HEK293 (cell line): ENCODE data around the gene PALM.

Source experiments
- FEZF1 ChIP-seq: fragments of 450-650 bp; formaldehyde crosslinking; IDR thresholded peaks from 2 replicates; pipeline ENCODE4 v1.5.1; 2016; ENCODE audit warnings: missing biosample characterization, missing genetic modification characterization
- GLI2 ChIP-seq: fragments of 450-650 bp; formaldehyde crosslinking; IDR thresholded peaks from 2 replicates; pipeline ENCODE4; 2017; ENCODE audit warnings: missing biosample characterization, missing genetic modification characterization, low read depth, borderline replicate concordance
- GLIS2 ChIP-seq: fragments of 450-650 bp; formaldehyde crosslinking; IDR thresholded peaks from 2 replicates; pipeline ENCODE4 v1.5.1; 2016; ENCODE audit warnings: missing biosample characterization, missing genetic modification characterization
- HOXD13 ChIP-seq: sonication (generic); formaldehyde crosslinking; IDR thresholded peaks from 2 replicates; pipeline ENCODE4 v1.8.0; 2022; ENCODE audit warnings: missing genetic modification reagents, borderline replicate concordance
- IKZF3 ChIP-seq: fragments of 450-650 bp; IDR thresholded peaks from 2 replicates; pipeline ENCODE4 v1.5.0; 2018; ENCODE audit warnings: missing biosample characterization, mild to moderate bottlenecking, missing genetic modification characterization, moderate library complexity
- MYNN ChIP-seq: fragments of 450-650 bp; formaldehyde crosslinking; IDR thresholded peaks from 2 replicates; pipeline ENCODE4 v1.5.1; 2016; ENCODE audit warnings: missing biosample characterization, missing genetic modification characterization, borderline replicate concordance
- OSR2 ChIP-seq: fragments of 450-650 bp; formaldehyde crosslinking; IDR thresholded peaks from 2 replicates; pipeline ENCODE4 v1.5.1; 2016; ENCODE audit warnings: missing biosample characterization, missing genetic modification characterization
- RBAK ChIP-seq: fragments of 450-650 bp; formaldehyde crosslinking; IDR thresholded peaks from 2 replicates; pipeline ENCODE4 v1.5.1; 2016; ENCODE audit warnings: missing biosample characterization, missing genetic modification characterization
- SALL2 ChIP-seq: fragments of 450-650 bp; formaldehyde crosslinking; IDR thresholded peaks from 2 replicates; pipeline ENCODE4 v1.5.0; 2017; ENCODE audit warnings: missing biosample characterization, mild to moderate bottlenecking, missing genetic modification characterization, borderline replicate concordance
- SCRT2 ChIP-seq: fragments of 450-650 bp; formaldehyde crosslinking; IDR thresholded peaks from 2 replicates; pipeline ENCODE4 v1.5.1; 2016; ENCODE audit warnings: missing biosample characterization, missing genetic modification characterization
- TRIM28 ChIP-seq: IDR thresholded peaks from 2 replicates; pipeline ENCODE4 v1.6.1; 2011; ENCODE audit warnings: low read length, control low read depth, borderline replicate concordance
- ZBTB1 ChIP-seq: fragments of 450-650 bp; formaldehyde crosslinking; IDR thresholded peaks from 2 replicates; pipeline ENCODE4 v1.5.1; 2016; ENCODE audit warnings: missing biosample characterization, missing genetic modification characterization
- ZFP69B ChIP-seq: fragments of 450-650 bp; formaldehyde crosslinking; IDR thresholded peaks from 2 replicates; pipeline ENCODE4 v1.5.1; 2016; ENCODE audit warnings: missing biosample characterization, missing genetic modification characterization
- ZNF138 ChIP-seq: fragments of 450-650 bp; formaldehyde crosslinking; IDR thresholded peaks from 2 replicates; pipeline ENCODE4 v1.5.1; 2016; ENCODE audit warnings: missing biosample characterization, missing genetic modification characterization, borderline replicate concordance
- ZNF174 ChIP-seq: fragments of 450-650 bp; formaldehyde crosslinking; IDR thresholded peaks from 2 replicates; pipeline ENCODE4 v1.5.0; 2017; ENCODE audit warnings: missing biosample characterization, mild to moderate bottlenecking, missing genetic modification characterization
- ZNF19 ChIP-seq: fragments of 450-650 bp; formaldehyde crosslinking; IDR thresholded peaks from 2 replicates; pipeline ENCODE4; 2016; ENCODE audit warnings: missing biosample characterization, missing genetic modification characterization, low read depth
- ZNF221 ChIP-seq: fragments of 450-650 bp; formaldehyde crosslinking; IDR thresholded peaks from 2 replicates; pipeline ENCODE4 v1.5.1; 2017; ENCODE audit warnings: missing biosample characterization, missing genetic modification characterization, borderline replicate concordance
- ZNF23 ChIP-seq: fragments of 450-650 bp; formaldehyde crosslinking; IDR thresholded peaks from 2 replicates; pipeline ENCODE4 v1.5.1; 2016; ENCODE audit warnings: missing biosample characterization, missing genetic modification characterization, borderline replicate concordance
- ZNF24 ChIP-seq: fragments of 450-650 bp; formaldehyde crosslinking; IDR thresholded peaks from 2 replicates; pipeline ENCODE4 v1.5.1; 2016; ENCODE audit warnings: missing biosample characterization, missing genetic modification characterization
- ZNF335 ChIP-seq: fragments of 450-650 bp; formaldehyde crosslinking; conservative IDR thresholded peaks from 2 replicates; pipeline ENCODE4 v1.5.1; 2016; ENCODE audit warnings: missing biosample characterization, missing genetic modification characterization
- ZNF37A ChIP-seq: fragments of 450-650 bp; IDR thresholded peaks from 2 replicates; pipeline ENCODE4 v1.5.1; 2018; ENCODE audit warnings: missing biosample characterization, missing genetic modification characterization
- ZNF473 ChIP-seq: fragments of 450-650 bp; formaldehyde crosslinking; IDR thresholded peaks from 2 replicates; pipeline ENCODE4 v1.5.1; 2017; ENCODE audit warnings: missing biosample characterization, missing genetic modification characterization
- ZNF48 ChIP-seq: fragments of 450-650 bp; formaldehyde crosslinking; IDR thresholded peaks from 2 replicates; pipeline ENCODE4 v1.5.1; 2016; ENCODE audit warnings: missing biosample characterization, missing genetic modification characterization
- ZNF521 ChIP-seq: fragments of 450-650 bp; formaldehyde crosslinking; IDR thresholded peaks from 2 replicates; pipeline ENCODE4 v1.5.1; 2017; ENCODE audit warnings: missing biosample characterization, mild to moderate bottlenecking, missing genetic modification characterization
- ZNF530 ChIP-seq: fragments of 450-650 bp; formaldehyde crosslinking; IDR thresholded peaks from 2 replicates; pipeline ENCODE4 v1.5.1; 2016; ENCODE audit warnings: low read depth, missing biosample characterization, missing genetic modification characterization
- ZNF571 ChIP-seq: fragments of 450-650 bp; formaldehyde crosslinking; IDR thresholded peaks from 2 replicates; pipeline ENCODE4 v1.5.0; 2017; ENCODE audit warnings: missing biosample characterization, missing genetic modification characterization
- ZNF658 ChIP-seq: fragments of 450-650 bp; formaldehyde crosslinking; IDR thresholded peaks from 2 replicates; pipeline ENCODE4; 2016; ENCODE audit warnings: missing biosample characterization, missing genetic modification characterization
- TF ChIP-seq, protein P1 (sequence below): fragments of 450-650 bp; formaldehyde crosslinking; IDR thresholded peaks from 2 replicates; pipeline ENCODE4 v1.5.1; 2016; ENCODE audit warnings: missing biosample characterization, missing genetic modification characterization
- TF ChIP-seq, protein P2 (sequence below): fragments of 450-650 bp; formaldehyde crosslinking; IDR thresholded peaks from 2 replicates; pipeline ENCODE4; 2016; ENCODE audit warnings: missing biosample characterization, missing genetic modification characterization
- TF ChIP-seq, protein P3 (sequence below): fragments of 450-650 bp; formaldehyde crosslinking; conservative IDR thresholded peaks from 2 replicates; pipeline ENCODE4 v1.5.1; 2016; ENCODE audit warnings: low read depth, missing biosample characterization, missing genetic modification characterization
- TF ChIP-seq, protein P4 (sequence below): fragments of 450-650 bp; formaldehyde crosslinking; IDR thresholded peaks from 2 replicates; pipeline ENCODE4 v1.5.1; 2016; ENCODE audit warnings: missing biosample characterization, missing genetic modification characterization, low read depth

PALM gene

GRCh38 chr19:796692-797527 is 88.2 kb downstream of the PALM start, which contains the start of gene PTBP1 (continued):
- no peak for TF ChIP-seq ZBTB1 (tag by site-specific recombination)
- no peak for TF ChIP-seq ZNF19 (tag by site-specific recombination)
- TF ChIP-seq RBAK, result no peak
- no peak for TF ChIP-seq GLI2 (tag by site-specific recombination)
- TF ChIP-seq SALL2 (tag by site-specific recombination), result no peak
- TF ChIP-seq ZNF521 (tag by site-specific recombination), result no peak
- no peak for TF ChIP-seq ZNF530 (tag by site-specific recombination)
- no peak for TF ChIP-seq IKZF3 (tag by site-specific recombination)
- TF ChIP-seq, protein P1, sequence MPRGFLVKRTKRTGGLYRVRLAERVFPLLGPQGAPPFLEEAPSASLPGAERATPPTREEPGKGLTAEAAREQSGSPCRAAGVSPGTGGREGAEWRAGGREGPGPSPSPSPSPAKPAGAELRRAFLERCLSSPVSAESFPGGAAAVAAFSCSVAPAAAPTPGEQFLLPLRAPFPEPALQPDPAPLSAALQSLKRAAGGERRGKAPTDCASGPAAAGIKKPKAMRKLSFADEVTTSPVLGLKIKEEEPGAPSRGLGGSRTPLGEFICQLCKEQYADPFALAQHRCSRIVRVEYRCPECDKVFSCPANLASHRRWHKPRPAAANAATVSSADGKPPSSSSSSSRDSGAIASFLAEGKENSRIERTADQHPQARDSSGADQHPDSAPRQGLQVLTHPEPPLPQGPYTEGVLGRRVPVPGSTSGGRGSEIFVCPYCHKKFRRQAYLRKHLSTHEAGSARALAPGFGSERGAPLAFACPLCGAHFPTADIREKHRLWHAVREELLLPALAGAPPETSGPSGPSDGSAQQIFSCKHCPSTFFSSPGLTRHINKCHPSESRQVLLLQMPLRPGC (tag by site-specific recombination), result peak; percentile 51
- no peak for TF ChIP-seq ZNF174
- TF ChIP-seq, protein P2, sequence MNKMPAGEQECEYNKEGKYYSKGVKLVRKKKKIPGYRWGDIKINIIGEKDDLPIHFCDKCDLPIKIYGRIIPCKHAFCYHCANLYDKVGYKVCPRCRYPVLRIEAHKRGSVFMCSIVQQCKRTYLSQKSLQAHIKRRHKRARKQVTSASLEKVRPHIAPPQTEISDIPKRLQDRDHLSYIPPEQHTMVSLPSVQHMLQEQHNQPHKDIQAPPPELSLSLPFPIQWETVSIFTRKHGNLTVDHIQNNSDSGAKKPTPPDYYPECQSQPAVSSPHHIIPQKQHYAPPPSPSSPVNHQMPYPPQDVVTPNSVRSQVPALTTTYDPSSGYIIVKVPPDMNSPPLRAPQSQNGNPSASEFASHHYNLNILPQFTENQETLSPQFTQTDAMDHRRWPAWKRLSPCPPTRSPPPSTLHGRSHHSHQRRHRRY (tag by site-specific recombination), result no peak
- peak; percentile 88 for TF ChIP-seq ZNF24 (tag by site-specific recombination)
- TF ChIP-seq ZNF23 (tag by site-specific recombination), result no peak
- TF ChIP-seq SCRT2, result no peak
- no peak for TF ChIP-seq ZNF571 (tag by site-specific recombination)
- TF ChIP-seq ZNF473 (tag by site-specific recombination), result no peak
- no peak for TF ChIP-seq ZNF48 (tag by site-specific recombination)
- no peak for TF ChIP-seq ZNF37A (tag by site-specific recombination)
- no peak for TF ChIP-seq MYNN (tag by site-specific recombination)
- no peak for TF ChIP-seq ZNF658 (tag by site-specific recombination)
- no peak; the same call in 1 of the 2 replicates for TF ChIP-seq TRIM28
- TF ChIP-seq, protein P3, sequence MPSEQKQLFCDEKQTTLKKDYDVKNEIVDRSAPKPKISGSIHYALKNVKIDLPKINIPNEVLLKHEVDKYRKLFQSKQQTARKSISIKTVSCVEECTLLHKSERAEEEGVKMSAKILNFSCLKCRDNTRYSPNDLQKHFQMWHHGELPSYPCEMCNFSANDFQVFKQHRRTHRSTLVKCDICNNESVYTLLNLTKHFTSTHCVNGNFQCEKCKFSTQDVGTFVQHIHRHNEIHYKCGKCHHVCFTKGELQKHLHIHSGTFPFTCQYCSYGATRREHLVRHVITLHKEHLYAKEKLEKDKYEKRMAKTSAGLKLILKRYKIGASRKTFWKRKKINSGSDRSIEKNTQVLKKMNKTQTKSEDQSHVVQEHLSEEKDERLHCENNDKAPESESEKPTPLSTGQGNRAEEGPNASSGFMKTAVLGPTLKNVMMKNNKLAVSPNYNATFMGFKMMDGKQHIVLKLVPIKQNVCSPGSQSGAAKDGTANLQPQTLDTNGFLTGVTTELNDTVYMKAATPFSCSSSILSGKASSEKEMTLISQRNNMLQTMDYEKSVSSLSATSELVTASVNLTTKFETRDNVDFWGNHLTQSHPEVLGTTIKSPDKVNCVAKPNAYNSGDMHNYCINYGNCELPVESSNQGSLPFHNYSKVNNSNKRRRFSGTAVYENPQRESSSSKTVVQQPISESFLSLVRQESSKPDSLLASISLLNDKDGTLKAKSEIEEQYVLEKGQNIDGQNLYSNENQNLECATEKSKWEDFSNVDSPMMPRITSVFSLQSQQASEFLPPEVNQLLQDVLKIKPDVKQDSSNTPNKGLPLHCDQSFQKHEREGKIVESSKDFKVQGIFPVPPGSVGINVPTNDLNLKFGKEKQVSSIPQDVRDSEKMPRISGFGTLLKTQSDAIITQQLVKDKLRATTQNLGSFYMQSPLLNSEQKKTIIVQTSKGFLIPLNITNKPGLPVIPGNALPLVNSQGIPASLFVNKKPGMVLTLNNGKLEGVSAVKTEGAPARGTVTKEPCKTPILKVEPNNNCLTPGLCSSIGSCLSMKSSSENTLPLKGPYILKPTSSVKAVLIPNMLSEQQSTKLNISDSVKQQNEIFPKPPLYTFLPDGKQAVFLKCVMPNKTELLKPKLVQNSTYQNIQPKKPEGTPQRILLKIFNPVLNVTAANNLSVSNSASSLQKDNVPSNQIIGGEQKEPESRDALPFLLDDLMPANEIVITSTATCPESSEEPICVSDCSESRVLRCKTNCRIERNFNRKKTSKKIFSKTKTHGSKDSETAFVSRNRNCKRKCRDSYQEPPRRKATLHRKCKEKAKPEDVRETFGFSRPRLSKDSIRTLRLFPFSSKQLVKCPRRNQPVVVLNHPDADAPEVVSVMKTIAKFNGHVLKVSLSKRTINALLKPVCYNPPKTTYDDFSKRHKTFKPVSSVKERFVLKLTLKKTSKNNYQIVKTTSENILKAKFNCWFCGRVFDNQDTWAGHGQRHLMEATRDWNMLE (tag by site-specific recombination), result no peak
- TF ChIP-seq, protein P4, sequence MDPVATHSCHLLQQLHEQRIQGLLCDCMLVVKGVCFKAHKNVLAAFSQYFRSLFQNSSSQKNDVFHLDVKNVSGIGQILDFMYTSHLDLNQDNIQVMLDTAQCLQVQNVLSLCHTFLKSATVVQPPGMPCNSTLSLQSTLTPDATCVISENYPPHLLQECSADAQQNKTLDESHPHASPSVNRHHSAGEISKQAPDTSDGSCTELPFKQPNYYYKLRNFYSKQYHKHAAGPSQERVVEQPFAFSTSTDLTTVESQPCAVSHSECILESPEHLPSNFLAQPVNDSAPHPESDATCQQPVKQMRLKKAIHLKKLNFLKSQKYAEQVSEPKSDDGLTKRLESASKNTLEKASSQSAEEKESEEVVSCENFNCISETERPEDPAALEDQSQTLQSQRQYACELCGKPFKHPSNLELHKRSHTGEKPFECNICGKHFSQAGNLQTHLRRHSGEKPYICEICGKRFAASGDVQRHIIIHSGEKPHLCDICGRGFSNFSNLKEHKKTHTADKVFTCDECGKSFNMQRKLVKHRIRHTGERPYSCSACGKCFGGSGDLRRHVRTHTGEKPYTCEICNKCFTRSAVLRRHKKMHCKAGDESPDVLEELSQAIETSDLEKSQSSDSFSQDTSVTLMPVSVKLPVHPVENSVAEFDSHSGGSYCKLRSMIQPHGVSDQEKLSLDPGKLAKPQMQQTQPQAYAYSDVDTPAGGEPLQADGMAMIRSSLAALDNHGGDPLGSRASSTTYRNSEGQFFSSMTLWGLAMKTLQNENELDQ, result no peak
- 0 out of 2 replicates have a peak, but pooled peaks have one; percentile 13 for TF ChIP-seq ZFP69B (tag by site-specific recombination)
- peak; percentile 90 for TF ChIP-seq ZNF335
- TF ChIP-seq FEZF1 (tag by site-specific recombination), result no peak
- TF ChIP-seq OSR2 (tag by site-specific recombination), result no peak
- TF ChIP-seq GLIS2 (tag by site-specific recombination), result no peak
- no peak for TF ChIP-seq ZNF221
- no peak for TF ChIP-seq HOXD13 (CRISPR knock-in tag)
- no peak for TF ChIP-seq ZNF138 (tag by site-specific recombination)
